ENCODE results near the gene NSFL1C. TPM values are rescaled to one million over a fixed set of nuclear protein-coding genes. Genes with fewer than 3 reads are reported as not detected.

Gene NSFL1C
- total RNA-seq, 2 donors from 2014 or later: 57.9 to 75.4 TPM

- no peak for ATAC-seq (replicated peaks in 1 of 2)
Observed at GRCh38 chr20:1438361-1438760, 28.3 kb downstream of the NSFL1C start.

DNA sequence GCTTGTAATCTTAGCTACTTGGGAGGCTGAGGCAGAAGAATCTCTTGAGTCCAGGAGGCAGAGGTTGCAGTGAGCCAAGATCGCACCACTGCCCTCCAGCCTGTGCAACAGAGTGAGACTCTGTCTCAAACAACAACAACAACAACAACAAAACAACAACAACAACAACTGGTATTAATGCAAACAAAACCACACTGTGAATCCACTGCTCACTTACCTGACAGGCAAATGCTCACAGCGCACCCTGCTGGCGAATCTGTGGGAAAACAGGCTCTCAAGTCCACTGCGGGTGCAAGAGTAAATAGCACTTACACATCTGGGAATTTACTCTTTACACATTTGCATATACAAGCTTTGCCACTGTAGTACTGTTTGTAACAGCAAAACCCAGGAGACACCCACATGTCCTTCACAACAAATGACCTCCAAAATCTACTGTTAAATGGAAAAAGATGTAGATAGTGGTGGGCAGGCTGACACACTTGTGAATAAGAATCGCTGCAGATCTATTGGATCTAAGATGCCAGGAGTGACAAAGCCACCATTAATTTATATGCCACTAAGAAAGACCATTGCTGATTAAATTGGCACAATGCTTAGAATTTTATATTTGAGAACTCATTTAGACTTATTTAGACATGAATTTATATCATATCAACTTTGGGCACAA is 29.3 kb downstream of the NSFL1C start:
- no peaks in the 10 kb centered on the region for H3K9me3 Mint-ChIP-seq
- H3K36me3 Mint-ChIP-seq (ENCODE audit: insufficient read depth in 2 of 2): peaks cover 0 to 2% of the 10 kb centered on the region in 2 donors
- no peak overlapping the region for H3K27ac Mint-ChIP-seq
- ATAC-seq (replicated peaks in 1 of 2) (no peak), DNase-seq (peak; percentile 69 to 74)
- peaks cover 22% of the 10 kb centered on the region for H3K4me1 Mint-ChIP-seq (ENCODE audit: low read depth)
- no peaks in the 10 kb centered on the region for H3K27me3 Mint-ChIP-seq (ENCODE audit: low read depth)
- H3K4me3 Mint-ChIP-seq: no peak overlapping the region

More at GRCh38 chr20:1438361-1438760, 28.3 kb downstream of the NSFL1C start:
- peaks cover 0 to 2% of the 10 kb centered on the region in 2 donors for H3K36me3 Mint-ChIP-seq (ENCODE audit: insufficient read depth in 2 of 2)
- no peak overlapping the region for H3K27ac Mint-ChIP-seq
- no peak overlapping the region for H3K4me3 Mint-ChIP-seq
- no peaks in the 10 kb centered on the region for H3K9me3 Mint-ChIP-seq
- DNase-seq: no peak
- no peaks in the 10 kb centered on the region for H3K27me3 Mint-ChIP-seq (ENCODE audit: low read depth)
- peaks cover 22% of the 10 kb centered on the region for H3K4me1 Mint-ChIP-seq (ENCODE audit: low read depth)

DNA sequence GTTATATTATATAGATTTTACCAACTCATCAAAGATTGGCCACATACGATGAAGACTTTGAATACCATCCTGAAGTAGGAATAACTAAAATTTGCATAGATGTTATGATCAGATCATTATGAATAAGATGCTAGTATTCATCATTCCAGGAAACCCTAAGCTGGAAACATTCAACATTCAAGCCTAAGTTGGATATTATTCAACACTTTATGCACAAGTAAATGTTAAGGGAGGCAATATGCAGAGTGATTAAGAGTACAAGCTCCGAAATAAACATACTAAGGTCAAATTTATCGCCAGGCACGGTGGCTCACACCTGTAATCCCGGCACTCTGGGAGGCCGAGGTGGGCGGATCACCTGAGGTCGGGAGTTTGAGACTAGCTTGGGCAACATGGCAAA is 30.4 kb downstream of the NSFL1C start:
- ATAC-seq (replicated peaks in 1 of 2) (no peak), DNase-seq (no peak)
- H3K27me3 Mint-ChIP-seq (ENCODE audit: low read depth): no peaks in the 10 kb centered on the region
- peaks cover 22% of the 10 kb centered on the region for H3K4me1 Mint-ChIP-seq (ENCODE audit: low read depth)
- no peaks in the 10 kb centered on the region for H3K36me3 Mint-ChIP-seq (ENCODE audit: insufficient read depth in 2 of 2)
- no peak overlapping the region for H3K27ac Mint-ChIP-seq
- H3K4me3 Mint-ChIP-seq: no peak overlapping the region
- no peaks in the 10 kb centered on the region for H3K9me3 Mint-ChIP-seq

GRCh38 chr20:1435337-1435699 is 31.3 kb downstream of the NSFL1C start:
- peak overlapping the region in 1 of 2 donors; percentile 56 for H3K4me3 Mint-ChIP-seq
- no peak for ATAC-seq (replicated peaks in 1 of 2)
- H3K9me3 Mint-ChIP-seq: no peaks in the 10 kb centered on the region
- DNase-seq: no peak
- H3K27ac Mint-ChIP-seq: peak overlapping the region; percentile 84
- no peaks in the 10 kb centered on the region for H3K36me3 Mint-ChIP-seq (ENCODE audit: insufficient read depth in 2 of 2)
- no peaks in the 10 kb centered on the region for H3K27me3 Mint-ChIP-seq (ENCODE audit: low read depth)
- H3K4me1 Mint-ChIP-seq (ENCODE audit: low read depth): peaks cover 22% of the 10 kb centered on the region

DNA sequence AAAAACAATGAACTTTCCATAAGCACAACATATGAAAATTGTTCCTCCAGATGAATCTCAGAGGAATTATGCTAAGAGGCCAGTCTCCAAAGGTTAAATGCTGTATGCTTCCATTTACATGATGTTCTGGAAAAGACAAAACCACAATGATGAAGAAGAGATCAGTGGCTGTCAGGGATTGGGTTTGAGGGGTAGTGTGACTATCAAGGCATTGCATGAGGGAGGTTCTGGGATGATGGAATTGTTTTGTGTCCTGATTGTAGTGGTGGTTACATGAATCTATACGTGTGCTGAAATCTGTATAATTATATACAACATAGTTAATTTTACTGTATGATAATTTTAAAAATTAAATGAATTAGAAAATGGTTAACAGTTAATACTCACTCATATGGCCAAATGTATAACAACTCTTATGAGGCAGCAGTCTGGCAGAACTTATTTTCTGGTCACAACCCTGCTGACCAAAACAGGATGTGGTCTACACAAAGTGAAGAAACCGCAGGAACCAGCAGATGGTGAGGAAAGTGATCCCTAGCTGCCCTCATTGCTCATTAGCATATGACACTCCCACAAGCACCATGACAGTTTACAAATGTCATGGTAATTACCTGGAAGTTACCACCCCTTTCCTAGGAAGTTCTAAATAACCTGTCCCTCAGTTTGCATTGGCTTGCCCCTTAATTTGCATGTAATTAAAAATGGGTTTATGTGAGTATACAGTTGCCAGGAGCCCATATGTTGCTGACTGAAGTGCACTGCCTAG is 31.9 kb downstream of the NSFL1C start:
- no peaks in the 10 kb centered on the region for H3K27me3 Mint-ChIP-seq (ENCODE audit: low read depth)
- peak overlapping the region; percentile 84 for H3K27ac Mint-ChIP-seq
- DNase-seq (peak; percentile 74 to 75), ATAC-seq (replicated peaks in 1 of 2) (peak; percentile 89 to 93)
- H3K36me3 Mint-ChIP-seq (ENCODE audit: insufficient read depth in 2 of 2): no peaks in the 10 kb centered on the region
- peak overlapping the region in 1 of 2 donors; percentile 56 for H3K4me3 Mint-ChIP-seq
- H3K4me1 Mint-ChIP-seq (ENCODE audit: low read depth): peaks cover 22% of the 10 kb centered on the region
- H3K9me3 Mint-ChIP-seq: no peaks in the 10 kb centered on the region

GRCh38 chr20:1431158-1431557 is 35.5 kb downstream of the NSFL1C start:
- no peaks in the 10 kb centered on the region for H3K9me3 Mint-ChIP-seq
- H3K36me3 Mint-ChIP-seq (ENCODE audit: insufficient read depth in 2 of 2): no peaks in the 10 kb centered on the region

DNA sequence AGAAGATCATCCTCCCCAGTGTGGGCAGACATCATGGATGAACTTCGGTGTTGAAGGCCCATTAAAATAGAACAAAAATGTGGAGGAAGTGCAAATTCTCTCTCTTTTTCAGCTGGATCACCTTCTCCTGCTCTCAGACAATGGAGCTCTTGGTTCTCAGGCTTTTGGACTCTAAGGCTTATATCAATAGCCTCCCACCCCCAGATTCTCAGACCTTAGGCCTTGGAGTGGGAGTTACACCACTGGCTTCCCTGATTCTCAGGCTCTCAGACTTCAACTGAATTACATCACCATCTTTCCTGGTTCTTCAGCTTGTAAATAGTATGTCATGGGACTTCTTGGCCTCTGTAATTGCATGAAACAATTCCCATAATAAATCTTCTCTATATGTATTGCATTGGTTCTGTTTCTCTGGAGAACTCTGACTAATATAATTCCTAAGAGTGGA is 36.6 kb downstream of the NSFL1C start:
- no peak overlapping the region for H3K27ac Mint-ChIP-seq
- no peaks in the 10 kb centered on the region for H3K27me3 Mint-ChIP-seq (ENCODE audit: low read depth)
- no peaks in the 10 kb centered on the region for H3K9me3 Mint-ChIP-seq

More at GRCh38 chr20:1431158-1431557, 35.5 kb downstream of the NSFL1C start:
- H3K27me3 Mint-ChIP-seq (ENCODE audit: low read depth): no peaks in the 10 kb centered on the region
- H3K27ac Mint-ChIP-seq: no peak overlapping the region
- ATAC-seq (replicated peaks in 1 of 2): no peak
- no peak for DNase-seq
- peaks cover 31% of the 10 kb centered on the region for H3K4me1 Mint-ChIP-seq (ENCODE audit: low read depth)
- no peak overlapping the region for H3K4me3 Mint-ChIP-seq

DNA sequence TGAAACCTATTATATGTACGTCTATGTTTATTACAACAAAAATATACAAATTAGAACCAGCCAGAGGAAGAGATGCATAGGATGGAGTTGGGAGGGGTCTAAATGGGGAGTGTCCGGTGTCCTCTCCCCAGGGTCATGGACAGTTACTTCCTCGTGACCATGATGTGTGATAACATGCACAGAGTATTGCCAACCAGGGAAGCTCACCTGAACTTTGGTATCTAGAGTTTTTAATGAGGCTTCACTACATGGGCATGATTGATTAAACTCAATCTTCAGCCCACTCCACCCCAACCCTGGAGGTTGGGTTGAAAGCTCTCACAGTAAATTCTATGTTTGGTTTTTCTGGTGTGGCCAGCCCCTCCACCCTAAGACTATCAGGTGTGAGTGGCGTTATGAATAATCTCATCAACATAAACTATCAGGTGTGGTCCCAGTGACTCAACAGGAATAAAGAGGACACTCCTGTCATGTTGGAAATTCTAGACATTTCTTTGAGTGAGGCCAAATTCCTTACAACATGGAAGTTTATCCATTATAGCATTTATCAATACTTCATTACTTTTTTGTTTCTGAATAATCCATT is 37.4 kb downstream of the NSFL1C start:
- ATAC-seq (replicated peaks in 1 of 2): no peak
- Mint-ChIP-seq H3K9me3 (no peaks in the 10 kb centered on the region), H3K27me3 (ENCODE audit: low read depth) (no peaks in the 10 kb centered on the region), H3K4me3 (no peak overlapping the region), H3K4me1 (ENCODE audit: low read depth) (peaks cover 14% of the 10 kb centered on the region), H3K27ac (no peak overlapping the region), H3K36me3 (ENCODE audit: insufficient read depth in 2 of 2) (no peaks in the 10 kb centered on the region)
- no peak for DNase-seq

More for the DNA sequence above, 36.6 kb downstream of the NSFL1C start:
- DNase-seq: no peak
- ATAC-seq (replicated peaks in 1 of 2): no peak
- Mint-ChIP-seq H3K36me3 (ENCODE audit: insufficient read depth in 2 of 2) (no peaks in the 10 kb centered on the region), H3K4me3 (no peak overlapping the region), H3K4me1 (ENCODE audit: low read depth) (peaks cover 22% of the 10 kb centered on the region)

DNA sequence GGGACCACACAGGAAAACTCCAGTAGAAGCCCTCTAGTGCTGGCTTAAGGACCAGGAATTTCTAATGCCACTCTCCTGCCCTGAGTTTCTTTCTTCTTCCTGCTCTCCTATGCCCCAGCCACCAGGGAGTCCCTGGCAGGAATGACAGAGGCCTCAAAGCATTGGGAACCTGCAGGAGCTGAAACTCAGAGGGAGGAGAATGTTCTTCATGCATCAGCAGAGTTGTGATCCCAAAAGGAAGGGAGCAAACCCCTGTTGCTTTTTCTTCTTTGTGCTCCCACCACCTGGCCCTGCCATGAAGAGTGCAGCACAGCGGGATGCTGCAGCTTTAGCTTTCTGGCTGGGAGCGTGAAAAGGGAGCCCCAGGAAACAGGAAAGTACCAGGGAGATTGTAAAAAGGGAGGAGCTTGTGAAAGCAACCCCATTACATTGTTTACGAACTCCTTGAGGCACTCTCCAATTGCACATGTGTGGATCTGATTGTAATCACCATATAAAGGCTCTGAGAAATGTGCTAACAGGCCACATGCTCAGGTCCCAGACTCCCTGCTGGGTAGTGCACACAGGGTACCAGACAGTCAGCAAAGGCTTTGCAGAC is 39.1 kb downstream of the NSFL1C start:
- DNase-seq (no peak), ATAC-seq (replicated peaks in 1 of 2) (no peak)
- Mint-ChIP-seq H3K36me3 (ENCODE audit: insufficient read depth in 2 of 2) (no peaks in the 10 kb centered on the region), H3K27ac (no peak overlapping the region), H3K27me3 (ENCODE audit: low read depth) (no peaks in the 10 kb centered on the region), H3K9me3 (peaks cover 0 to 2% of the 10 kb centered on the region in 2 donors), H3K4me3 (no peak overlapping the region), H3K4me1 (ENCODE audit: low read depth) (peaks cover 16% of the 10 kb centered on the region)

DNA sequence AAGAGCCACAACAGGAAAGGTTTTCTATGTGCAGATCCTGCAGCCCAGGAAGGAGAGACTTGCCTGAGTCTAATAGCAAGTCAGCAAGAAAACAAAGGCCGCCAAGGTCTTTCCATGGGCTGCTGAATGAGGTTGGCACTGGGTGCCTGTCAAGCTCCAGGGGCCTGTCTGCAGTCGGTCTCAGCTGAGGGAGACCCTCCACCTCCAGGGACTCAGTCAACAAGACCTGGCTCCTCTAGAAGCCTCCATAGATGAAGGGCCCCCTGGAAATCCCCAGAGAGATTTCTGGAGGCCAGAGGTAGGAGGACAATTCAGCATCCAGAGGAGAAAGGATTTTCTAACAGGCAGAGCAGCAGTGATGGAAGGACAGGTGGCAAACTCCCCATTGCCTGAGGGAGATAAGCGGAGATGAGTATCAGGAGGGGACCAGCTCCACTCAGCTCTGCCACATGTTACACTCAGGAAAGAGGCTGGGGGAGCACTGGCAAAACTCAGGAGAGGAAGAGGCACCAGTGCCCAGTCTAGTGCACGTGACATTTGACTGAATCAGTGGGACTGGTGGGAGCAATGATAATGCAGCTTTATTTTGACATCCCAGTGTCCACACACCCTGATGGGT is 40.3 kb downstream of the NSFL1C start:
- peaks cover 16% of the 10 kb centered on the region for H3K4me1 Mint-ChIP-seq (ENCODE audit: low read depth)
- ATAC-seq (replicated peaks in 1 of 2) (no peak), DNase-seq (no peak)
- no peak overlapping the region for H3K4me3 Mint-ChIP-seq
- peaks cover 0 to 2% of the 10 kb centered on the region in 2 donors for H3K36me3 Mint-ChIP-seq (ENCODE audit: insufficient read depth in 2 of 2)
- no peaks in the 10 kb centered on the region for H3K27me3 Mint-ChIP-seq (ENCODE audit: low read depth)
- H3K9me3 Mint-ChIP-seq: peaks cover 3% of the 10 kb centered on the region in 2 donors
- no peak overlapping the region for H3K27ac Mint-ChIP-seq

DNA sequence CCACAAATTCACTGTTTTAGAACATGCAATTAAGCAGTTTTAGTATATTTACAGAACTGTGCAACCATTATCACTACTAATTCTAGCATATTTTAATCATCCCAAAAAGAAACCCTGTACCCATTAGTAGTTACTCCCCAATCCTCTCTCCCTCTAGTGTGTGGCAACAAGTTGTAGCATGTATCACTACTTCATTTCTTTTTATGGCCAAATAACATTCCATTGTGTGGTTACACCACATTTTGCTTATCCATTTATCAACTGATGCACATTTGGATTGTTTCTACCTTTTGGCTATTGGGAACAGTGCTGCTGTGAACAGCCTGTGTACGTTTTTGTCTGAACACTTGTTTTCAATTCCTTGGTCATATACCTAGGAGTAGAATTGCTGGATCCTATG is 42.3 kb downstream of the NSFL1C start:
- Mint-ChIP-seq H3K4me1 (ENCODE audit: low read depth) (peaks cover 16% of the 10 kb centered on the region), H3K9me3 (peaks cover 8 to 11% of the 10 kb centered on the region in 2 donors), H3K27me3 (ENCODE audit: low read depth) (no peaks in the 10 kb centered on the region), H3K36me3 (ENCODE audit: insufficient read depth in 2 of 2) (peaks cover 2 to 3% of the 10 kb centered on the region in 2 donors), H3K27ac (no peak overlapping the region), H3K4me3 (no peak overlapping the region)
- DNase-seq (no peak), ATAC-seq (replicated peaks in 1 of 2) (no peak)

GRCh38 chr20:1423625-1424106 is 43.0 kb downstream of the NSFL1C start:
- Mint-ChIP-seq H3K27me3 (ENCODE audit: low read depth) (no peaks in the 10 kb centered on the region), H3K4me1 (ENCODE audit: low read depth) (peaks cover 16% of the 10 kb centered on the region), H3K4me3 (no peak overlapping the region), H3K36me3 (ENCODE audit: insufficient read depth in 2 of 2) (peaks cover 6% of the 10 kb centered on the region in 2 donors), H3K9me3 (peaks cover 8 to 14% of the 10 kb centered on the region in 2 donors), H3K27ac (no peak overlapping the region)
- peak in 1 of 2 donors; percentile 17 for DNase-seq
- peak; percentile 40 to 53 for ATAC-seq (replicated peaks in 1 of 2)
